ENCODE results near the gene IFNL4.

Gene IFNL4

DNA sequence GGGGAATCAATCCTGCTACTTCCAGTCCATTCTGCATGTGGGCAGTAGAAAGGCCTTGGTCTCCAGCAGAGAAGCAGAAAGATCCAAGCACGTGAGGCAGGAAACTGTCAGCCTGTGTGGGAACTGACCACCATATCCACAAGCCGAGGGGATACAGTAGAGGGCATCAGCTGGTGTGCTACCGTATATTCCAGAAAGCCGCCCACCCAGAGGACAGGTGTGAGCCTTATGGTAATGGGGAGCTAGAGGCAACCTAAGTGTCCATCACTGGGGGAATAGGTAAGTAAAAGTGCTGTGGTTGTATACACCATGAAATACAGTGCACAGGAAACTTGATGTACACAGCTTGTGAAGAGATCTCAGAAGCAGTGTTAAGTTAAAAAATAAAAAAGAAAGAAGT is 44.7 kb upstream of the IFNL4 start:
- no peak for ATAC-seq
- TF ChIP-seq TCF4 (CRISPR knock-in tag; IDR thresholded peaks at IDR 0.05; ENCODE audit: borderline replicate concordance) (no peak), ZC3H10 (CRISPR knock-in tag; IDR thresholded peaks at IDR 0.05) (no peak), BACH2 (CRISPR knock-in tag; IDR thresholded peaks at IDR 0.05; ENCODE audit: borderline replicate concordance) (no peak), PPARA (CRISPR knock-in tag; IDR thresholded peaks at IDR 0.05; ENCODE audit: borderline replicate concordance) (no peak), ZNF8 (CRISPR knock-in tag; IDR thresholded peaks at IDR 0.05) (no peak), ZNF565 (CRISPR knock-in tag; conservative IDR thresholded peaks at IDR 0.05; ENCODE audit: low read depth) (no peak), RARB (CRISPR knock-in tag; IDR thresholded peaks at IDR 0.05) (no peak), TOX (CRISPR knock-in tag; IDR thresholded peaks at IDR 0.05; ENCODE audit: borderline replicate concordance) (no peak), ZFP3 (CRISPR knock-in tag; IDR thresholded peaks at IDR 0.05) (no peak), ARNTL (CRISPR knock-in tag; IDR thresholded peaks at IDR 0.05; ENCODE audit: borderline replicate concordance, low read depth) (no peak), OSR1 (CRISPR knock-in tag; IDR thresholded peaks at IDR 0.05) (no peak)
- TF ChIP-seq, protein P1, sequence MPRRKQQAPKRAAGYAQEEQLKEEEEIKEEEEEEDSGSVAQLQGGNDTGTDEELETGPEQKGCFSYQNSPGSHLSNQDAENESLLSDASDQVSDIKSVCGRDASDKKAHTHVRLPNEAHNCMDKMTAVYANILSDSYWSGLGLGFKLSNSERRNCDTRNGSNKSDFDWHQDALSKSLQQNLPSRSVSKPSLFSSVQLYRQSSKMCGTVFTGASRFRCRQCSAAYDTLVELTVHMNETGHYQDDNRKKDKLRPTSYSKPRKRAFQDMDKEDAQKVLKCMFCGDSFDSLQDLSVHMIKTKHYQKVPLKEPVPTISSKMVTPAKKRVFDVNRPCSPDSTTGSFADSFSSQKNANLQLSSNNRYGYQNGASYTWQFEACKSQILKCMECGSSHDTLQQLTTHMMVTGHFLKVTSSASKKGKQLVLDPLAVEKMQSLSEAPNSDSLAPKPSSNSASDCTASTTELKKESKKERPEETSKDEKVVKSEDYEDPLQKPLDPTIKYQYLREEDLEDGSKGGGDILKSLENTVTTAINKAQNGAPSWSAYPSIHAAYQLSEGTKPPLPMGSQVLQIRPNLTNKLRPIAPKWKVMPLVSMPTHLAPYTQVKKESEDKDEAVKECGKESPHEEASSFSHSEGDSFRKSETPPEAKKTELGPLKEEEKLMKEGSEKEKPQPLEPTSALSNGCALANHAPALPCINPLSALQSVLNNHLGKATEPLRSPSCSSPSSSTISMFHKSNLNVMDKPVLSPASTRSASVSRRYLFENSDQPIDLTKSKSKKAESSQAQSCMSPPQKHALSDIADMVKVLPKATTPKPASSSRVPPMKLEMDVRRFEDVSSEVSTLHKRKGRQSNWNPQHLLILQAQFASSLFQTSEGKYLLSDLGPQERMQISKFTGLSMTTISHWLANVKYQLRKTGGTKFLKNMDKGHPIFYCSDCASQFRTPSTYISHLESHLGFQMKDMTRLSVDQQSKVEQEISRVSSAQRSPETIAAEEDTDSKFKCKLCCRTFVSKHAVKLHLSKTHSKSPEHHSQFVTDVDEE (CRISPR knock-in tag; IDR thresholded peaks at IDR 0.05) = no peak
- TF ChIP-seq, protein P2, sequence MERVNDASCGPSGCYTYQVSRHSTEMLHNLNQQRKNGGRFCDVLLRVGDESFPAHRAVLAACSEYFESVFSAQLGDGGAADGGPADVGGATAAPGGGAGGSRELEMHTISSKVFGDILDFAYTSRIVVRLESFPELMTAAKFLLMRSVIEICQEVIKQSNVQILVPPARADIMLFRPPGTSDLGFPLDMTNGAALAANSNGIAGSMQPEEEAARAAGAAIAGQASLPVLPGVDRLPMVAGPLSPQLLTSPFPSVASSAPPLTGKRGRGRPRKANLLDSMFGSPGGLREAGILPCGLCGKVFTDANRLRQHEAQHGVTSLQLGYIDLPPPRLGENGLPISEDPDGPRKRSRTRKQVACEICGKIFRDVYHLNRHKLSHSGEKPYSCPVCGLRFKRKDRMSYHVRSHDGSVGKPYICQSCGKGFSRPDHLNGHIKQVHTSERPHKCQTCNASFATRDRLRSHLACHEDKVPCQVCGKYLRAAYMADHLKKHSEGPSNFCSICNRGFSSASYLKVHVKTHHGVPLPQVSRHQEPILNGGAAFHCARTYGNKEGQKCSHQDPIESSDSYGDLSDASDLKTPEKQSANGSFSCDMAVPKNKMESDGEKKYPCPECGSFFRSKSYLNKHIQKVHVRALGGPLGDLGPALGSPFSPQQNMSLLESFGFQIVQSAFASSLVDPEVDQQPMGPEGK (CRISPR knock-in tag; IDR thresholded peaks at IDR 0.05; ENCODE audit: borderline replicate concordance) = no peak
- TF ChIP-seq, protein P3, sequence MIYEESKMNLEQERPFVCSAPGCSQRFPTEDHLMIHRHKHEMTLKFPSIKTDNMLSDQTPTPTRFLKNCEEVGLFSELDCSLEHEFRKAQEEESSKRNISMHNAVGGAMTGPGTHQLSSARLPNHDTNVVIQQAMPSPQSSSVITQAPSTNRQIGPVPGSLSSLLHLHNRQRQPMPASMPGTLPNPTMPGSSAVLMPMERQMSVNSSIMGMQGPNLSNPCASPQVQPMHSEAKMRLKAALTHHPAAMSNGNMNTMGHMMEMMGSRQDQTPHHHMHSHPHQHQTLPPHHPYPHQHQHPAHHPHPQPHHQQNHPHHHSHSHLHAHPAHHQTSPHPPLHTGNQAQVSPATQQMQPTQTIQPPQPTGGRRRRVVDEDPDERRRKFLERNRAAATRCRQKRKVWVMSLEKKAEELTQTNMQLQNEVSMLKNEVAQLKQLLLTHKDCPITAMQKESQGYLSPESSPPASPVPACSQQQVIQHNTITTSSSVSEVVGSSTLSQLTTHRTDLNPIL (CRISPR knock-in tag; IDR thresholded peaks at IDR 0.05; ENCODE audit: low read depth) = no peak
- TF ChIP-seq, protein P4, sequence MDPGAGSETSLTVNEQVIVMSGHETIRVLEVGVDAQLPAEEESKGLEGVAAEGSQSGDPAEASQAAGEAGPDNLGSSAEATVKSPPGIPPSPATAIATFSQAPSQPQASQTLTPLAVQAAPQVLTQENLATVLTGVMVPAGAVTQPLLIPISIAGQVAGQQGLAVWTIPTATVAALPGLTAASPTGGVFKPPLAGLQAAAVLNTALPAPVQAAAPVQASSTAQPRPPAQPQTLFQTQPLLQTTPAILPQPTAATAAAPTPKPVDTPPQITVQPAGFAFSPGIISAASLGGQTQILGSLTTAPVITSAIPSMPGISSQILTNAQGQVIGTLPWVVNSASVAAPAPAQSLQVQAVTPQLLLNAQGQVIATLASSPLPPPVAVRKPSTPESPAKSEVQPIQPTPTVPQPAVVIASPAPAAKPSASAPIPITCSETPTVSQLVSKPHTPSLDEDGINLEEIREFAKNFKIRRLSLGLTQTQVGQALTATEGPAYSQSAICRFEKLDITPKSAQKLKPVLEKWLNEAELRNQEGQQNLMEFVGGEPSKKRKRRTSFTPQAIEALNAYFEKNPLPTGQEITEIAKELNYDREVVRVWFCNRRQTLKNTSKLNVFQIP (CRISPR knock-in tag; IDR thresholded peaks at IDR 0.05; ENCODE audit: borderline replicate concordance, low read depth) = no peak

DNA sequence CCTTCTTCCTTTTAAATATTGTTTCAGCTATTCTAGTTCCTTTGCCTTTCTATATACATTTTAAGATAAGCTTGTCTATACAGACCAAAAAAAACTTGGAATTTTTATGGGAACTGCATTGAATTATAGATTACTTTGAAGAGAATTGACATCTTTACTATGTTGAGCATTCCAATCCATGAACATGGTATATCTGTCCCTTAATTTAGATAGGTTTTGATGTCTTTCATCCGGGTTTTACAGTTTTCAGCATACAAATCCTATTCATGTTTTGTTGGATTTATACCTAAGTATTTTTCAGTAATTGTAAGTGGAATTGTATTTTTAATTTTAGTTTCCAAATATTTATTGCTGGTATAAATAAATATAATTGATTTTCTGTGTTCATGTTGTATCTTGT is 35.4 kb upstream of the IFNL4 start:
- ATAC-seq = no peak
- TF ChIP-seq ZC3H10 (CRISPR knock-in tag; IDR thresholded peaks at IDR 0.05) = no peak
- no peak for TF ChIP-seq TCF4 (CRISPR knock-in tag; IDR thresholded peaks at IDR 0.05; ENCODE audit: borderline replicate concordance)
- TF ChIP-seq ISL1 (CRISPR knock-in tag; IDR thresholded peaks at IDR 0.05) = no peak
- no peak for TF ChIP-seq GLIS3 (CRISPR knock-in tag; IDR thresholded peaks at IDR 0.05)
- TF ChIP-seq ZFP3 (CRISPR knock-in tag; IDR thresholded peaks at IDR 0.05) = no peak
- TF ChIP-seq ARNTL (CRISPR knock-in tag; IDR thresholded peaks at IDR 0.05; ENCODE audit: borderline replicate concordance, low read depth) = no peak
- TF ChIP-seq, protein P3 (CRISPR knock-in tag; IDR thresholded peaks at IDR 0.05; ENCODE audit: low read depth) = no peak
- TF ChIP-seq, protein P4 (CRISPR knock-in tag; IDR thresholded peaks at IDR 0.05; ENCODE audit: borderline replicate concordance, low read depth) = no peak
- TF ChIP-seq, protein P1 (CRISPR knock-in tag; IDR thresholded peaks at IDR 0.05) = no peak
- TF ChIP-seq RARB (CRISPR knock-in tag; IDR thresholded peaks at IDR 0.05) = no peak
- TF ChIP-seq SNAI2 (CRISPR knock-in tag; IDR thresholded peaks at IDR 0.05) = no peak
- TF ChIP-seq CSDC2 (CRISPR knock-in tag; IDR thresholded peaks at IDR 0.05) = no peak
- TF ChIP-seq ZNF565 (CRISPR knock-in tag; conservative IDR thresholded peaks at IDR 0.05; ENCODE audit: low read depth) = no peak
- TF ChIP-seq ZNF8 (CRISPR knock-in tag; IDR thresholded peaks at IDR 0.05) = no peak
- TF ChIP-seq BACH2 (CRISPR knock-in tag; IDR thresholded peaks at IDR 0.05; ENCODE audit: borderline replicate concordance) = no peak
- no peak for TF ChIP-seq ESRRG (CRISPR knock-in tag; IDR thresholded peaks at IDR 0.05)
- TF ChIP-seq, protein P5, sequence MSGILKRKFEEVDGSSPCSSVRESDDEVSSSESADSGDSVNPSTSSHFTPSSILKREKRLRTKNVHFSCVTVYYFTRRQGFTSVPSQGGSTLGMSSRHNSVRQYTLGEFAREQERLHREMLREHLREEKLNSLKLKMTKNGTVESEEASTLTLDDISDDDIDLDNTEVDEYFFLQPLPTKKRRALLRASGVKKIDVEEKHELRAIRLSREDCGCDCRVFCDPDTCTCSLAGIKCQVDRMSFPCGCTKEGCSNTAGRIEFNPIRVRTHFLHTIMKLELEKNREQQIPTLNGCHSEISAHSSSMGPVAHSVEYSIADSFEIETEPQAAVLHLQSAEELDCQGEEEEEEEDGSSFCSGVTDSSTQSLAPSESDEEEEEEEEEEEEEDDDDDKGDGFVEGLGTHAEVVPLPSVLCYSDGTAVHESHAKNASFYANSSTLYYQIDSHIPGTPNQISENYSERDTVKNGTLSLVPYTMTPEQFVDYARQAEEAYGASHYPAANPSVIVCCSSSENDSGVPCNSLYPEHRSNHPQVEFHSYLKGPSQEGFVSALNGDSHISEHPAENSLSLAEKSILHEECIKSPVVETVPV (CRISPR knock-in tag; IDR thresholded peaks at IDR 0.05) = no peak
- TF ChIP-seq, protein P2 (CRISPR knock-in tag; IDR thresholded peaks at IDR 0.05; ENCODE audit: borderline replicate concordance) = no peak
